NCI-H748 treated with DMSO at 0.1 percent for 48 hours (cell line): ENCODE measurements around the gene SNCA.
A peak's percentile ranks its signal among the peaks of the same experiment; 100 is the strongest.

Source experiments
- DNase-seq: peaks from one replicate; lab custom pipeline; 2025; lab: John Stamatoyannopoulos, UW

SNCA gene

GRCh38 chr4:89704651-89705395 is 132.1 kb downstream of the SNCA start:
- no peak for DNase-seq

- no peak for DNase-seq
These were observed 133.0 kb downstream of the SNCA start for GRCh38 chr4:89703829-89704590.

GRCh38 chr4:89700766-89701423 is 136.1 kb downstream of the SNCA start:
- no peak for DNase-seq

GRCh38 chr4:89685690-89686089 is 151.3 kb downstream of the SNCA start:
- no peak for DNase-seq

- DNase-seq, result no peak
These were observed 151.7 kb downstream of the SNCA start for GRCh38 chr4:89685277-89685676.

GRCh38 chr4:89684536-89684935 is 152.4 kb downstream of the SNCA start:
- no peak for DNase-seq

GRCh38 chr4:89682808-89683207 is 154.2 kb downstream of the SNCA start:
- DNase-seq, result peak; percentile 0

GRCh38 chr4:89681671-89682070 is 155.3 kb downstream of the SNCA start:
- peak; percentile 6 for DNase-seq

GRCh38 chr4:89681219-89681618 is 155.7 kb downstream of the SNCA start:
- peak; percentile 74 for DNase-seq

GRCh38 chr4:89674876-89675459 is 162.0 kb downstream of the SNCA start:
- peak; percentile 78 for DNase-seq
